WERI-Rb-1 (cell line): Measurements from ENCODE around the gene MAP3K7CL.

Experiments used
- DNase-seq: peaks from one replicate; pipeline ENCODE4 v3.0.0-alpha.2; 2020
- H3K27ac ChIP-seq: fragments of 250-450 bp; sonication (Bioruptor Pico); 2 replicates; pipeline ENCODE4 v1.5.1; 2020; ENCODE audit warnings: mild to moderate bottlenecking, moderate library complexity
- H3K27me3 ChIP-seq: fragments of 250-450 bp; sonication (Bioruptor Pico); 2 replicates; pipeline ENCODE4 v1.5.1; 2021; ENCODE audit warnings: mild to moderate bottlenecking, low read depth, moderate library complexity; ENCODE audit not compliant: insufficient read depth, severe bottlenecking
- H3K36me3 ChIP-seq: fragments of 250-450 bp; sonication (Bioruptor Pico); 2 replicates; pipeline ENCODE4 v1.5.1; 2020; ENCODE audit warnings: mild to moderate bottlenecking, moderate library complexity
- H3K4me3 ChIP-seq: 2 replicates; pipeline ENCODE4 v1.5.1; 2011; ENCODE audit warnings: low read depth, mild to moderate bottlenecking, control low read depth, low read length
- H3K9me3 ChIP-seq: fragments of 250-450 bp; sonication (Bioruptor Pico); 2 replicates; pipeline ENCODE4 v1.5.1; 2021; ENCODE audit warnings: mild to moderate bottlenecking, moderate library complexity; ENCODE audit not compliant: severe bottlenecking
- TF ChIP-seq, protein P1 (sequence below): IDR thresholded peaks from 2 replicates; pipeline ENCODE4 v1.5.1; 2011; ENCODE audit warnings: low read depth, mild to moderate bottlenecking, control low read depth, inconsistent platforms, low read length

The MAP3K7CL gene

DNA sequence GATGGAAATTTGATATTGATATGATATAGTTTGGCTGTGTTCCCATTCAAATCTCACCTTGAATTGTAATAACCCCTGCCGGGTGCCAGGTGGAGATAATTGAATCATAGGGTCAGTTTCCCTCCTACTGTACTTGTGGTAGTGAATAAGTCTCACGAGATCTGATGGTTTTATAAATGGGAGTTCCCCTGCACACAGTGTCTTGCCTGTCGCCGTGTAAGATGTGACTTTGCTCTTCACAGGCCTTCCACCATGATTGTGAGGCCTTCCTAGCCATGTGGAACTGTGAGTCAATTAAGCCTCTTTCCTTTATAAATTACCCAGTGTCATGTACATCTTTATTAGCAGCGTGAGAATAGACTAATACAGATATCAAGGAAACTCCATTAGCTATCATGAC is 74.6 kb downstream of the MAP3K7CL start:
- no peaks in the 10 kb centered on the region for H3K36me3 ChIP-seq
- H3K27ac ChIP-seq = no peak overlapping the region
- H3K27me3 ChIP-seq = no peaks in the 10 kb centered on the region
- DNase-seq = no peak
- peaks cover 10% of the 10 kb centered on the region for H3K9me3 ChIP-seq
- TF ChIP-seq, protein P1, sequence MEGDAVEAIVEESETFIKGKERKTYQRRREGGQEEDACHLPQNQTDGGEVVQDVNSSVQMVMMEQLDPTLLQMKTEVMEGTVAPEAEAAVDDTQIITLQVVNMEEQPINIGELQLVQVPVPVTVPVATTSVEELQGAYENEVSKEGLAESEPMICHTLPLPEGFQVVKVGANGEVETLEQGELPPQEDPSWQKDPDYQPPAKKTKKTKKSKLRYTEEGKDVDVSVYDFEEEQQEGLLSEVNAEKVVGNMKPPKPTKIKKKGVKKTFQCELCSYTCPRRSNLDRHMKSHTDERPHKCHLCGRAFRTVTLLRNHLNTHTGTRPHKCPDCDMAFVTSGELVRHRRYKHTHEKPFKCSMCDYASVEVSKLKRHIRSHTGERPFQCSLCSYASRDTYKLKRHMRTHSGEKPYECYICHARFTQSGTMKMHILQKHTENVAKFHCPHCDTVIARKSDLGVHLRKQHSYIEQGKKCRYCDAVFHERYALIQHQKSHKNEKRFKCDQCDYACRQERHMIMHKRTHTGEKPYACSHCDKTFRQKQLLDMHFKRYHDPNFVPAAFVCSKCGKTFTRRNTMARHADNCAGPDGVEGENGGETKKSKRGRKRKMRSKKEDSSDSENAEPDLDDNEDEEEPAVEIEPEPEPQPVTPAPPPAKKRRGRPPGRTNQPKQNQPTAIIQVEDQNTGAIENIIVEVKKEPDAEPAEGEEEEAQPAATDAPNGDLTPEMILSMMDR = no peak
- H3K4me3 ChIP-seq = no peak overlapping the region

DNA sequence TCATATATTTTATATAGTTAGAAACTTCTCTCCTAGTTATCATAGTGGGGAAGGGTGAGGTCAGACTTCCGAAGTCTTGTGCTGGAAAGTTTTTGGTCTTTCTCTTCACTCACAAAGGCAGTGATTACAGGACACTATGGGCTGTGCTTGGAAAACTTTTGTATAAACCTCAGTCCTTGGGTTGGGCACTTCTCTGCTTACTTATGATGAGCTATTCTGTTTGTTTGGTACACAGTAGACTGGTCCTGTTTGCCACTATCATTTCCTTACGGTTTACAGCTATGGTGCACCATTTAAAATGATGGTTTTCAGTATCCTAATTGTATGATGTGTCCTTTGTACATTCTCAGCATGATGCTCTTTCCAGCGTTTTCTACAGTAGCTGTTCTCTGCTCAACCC is 75.5 kb downstream of the MAP3K7CL start:
- DNase-seq = no peak
- H3K9me3 ChIP-seq = peaks cover 7% of the 10 kb centered on the region
- no peak overlapping the region for H3K27ac ChIP-seq
- no peaks in the 10 kb centered on the region for H3K27me3 ChIP-seq
- TF ChIP-seq, protein P1 = no peak
- H3K36me3 ChIP-seq = no peaks in the 10 kb centered on the region
- H3K4me3 ChIP-seq = no peak overlapping the region

DNA sequence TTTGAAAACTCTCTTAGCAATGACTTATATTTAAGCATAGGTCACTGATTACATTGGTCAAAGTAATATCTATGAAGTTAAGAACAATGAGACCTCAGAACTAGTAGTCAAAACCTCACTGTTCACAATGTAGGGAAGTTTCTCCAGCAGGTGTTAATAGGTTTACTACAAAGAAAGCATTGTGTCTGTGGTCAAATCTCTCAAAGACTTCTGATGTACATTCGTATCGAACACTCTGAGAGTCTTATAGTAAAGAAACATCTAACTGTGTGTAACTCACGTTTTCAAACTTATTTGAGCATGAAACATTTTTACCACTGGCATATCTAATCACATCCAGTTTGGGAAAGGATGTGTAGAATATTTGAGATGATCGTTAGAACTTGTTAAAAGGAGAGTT is 76.0 kb downstream of the MAP3K7CL start:
- Histone ChIP-seq H3K9me3 (peaks cover 3% of the 10 kb centered on the region), H3K27ac (no peak overlapping the region)

DNA sequence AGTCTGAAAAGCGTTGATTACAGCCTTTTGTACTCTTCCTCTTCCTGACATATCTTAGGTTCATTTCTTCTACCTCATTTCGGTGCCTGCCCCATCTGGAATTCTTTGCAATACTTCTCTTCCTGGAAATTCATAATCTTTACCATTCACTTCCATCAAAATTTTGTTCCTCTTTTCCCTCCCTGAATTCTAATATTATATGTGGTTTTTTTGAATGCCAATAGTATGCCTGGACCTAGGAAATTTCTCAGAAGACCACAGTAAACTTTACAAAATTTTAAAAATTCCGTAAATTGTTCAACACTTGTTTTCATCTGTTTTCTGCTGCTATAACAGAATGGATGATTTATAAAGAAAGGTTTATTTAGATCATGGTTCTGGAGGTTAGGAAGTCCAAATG is 76.8 kb downstream of the MAP3K7CL start:
- no peak overlapping the region for H3K27ac ChIP-seq
- no peak overlapping the region for H3K4me3 ChIP-seq
- TF ChIP-seq, protein P1 = no peak
- no peaks in the 10 kb centered on the region for H3K27me3 ChIP-seq
- H3K36me3 ChIP-seq = no peaks in the 10 kb centered on the region
- no peak for DNase-seq
- H3K9me3 ChIP-seq = no peaks in the 10 kb centered on the region

More for the DNA sequence above, 76.0 kb downstream of the MAP3K7CL start:
- TF ChIP-seq, protein P1 = no peak
- no peak overlapping the region for H3K4me3 ChIP-seq
- no peaks in the 10 kb centered on the region for H3K27me3 ChIP-seq
- no peak for DNase-seq
- H3K36me3 ChIP-seq = no peaks in the 10 kb centered on the region

DNA sequence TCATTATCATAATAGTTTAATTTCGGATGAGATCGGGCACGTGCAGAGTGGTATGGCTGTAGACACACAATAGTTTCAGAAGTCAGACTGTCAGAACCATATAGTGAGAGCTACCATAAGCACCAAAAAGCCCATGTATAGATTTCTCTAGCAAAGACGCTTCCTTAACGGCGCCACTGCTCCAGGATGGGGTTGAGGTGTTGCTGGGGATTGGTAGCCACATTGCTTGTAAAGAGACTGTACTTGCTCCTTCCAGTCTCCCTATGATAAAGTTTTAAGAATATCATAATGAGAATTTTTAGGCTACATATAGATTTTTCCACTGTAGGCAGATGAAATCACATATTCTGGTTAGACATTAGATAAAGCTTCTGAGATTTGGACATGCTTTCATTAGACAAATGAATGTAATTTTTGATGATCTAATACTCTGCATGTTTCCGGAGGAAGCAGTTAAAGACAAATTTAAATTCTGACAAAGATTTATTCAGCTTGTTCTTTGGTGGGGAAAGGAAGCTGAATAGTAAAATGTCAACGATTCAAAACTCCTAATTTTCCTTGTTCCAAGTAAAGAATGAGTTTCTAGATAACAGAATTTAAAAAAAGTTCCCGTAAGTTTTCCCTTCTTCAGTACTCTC is 77.7 kb downstream of the MAP3K7CL start:
- Histone ChIP-seq H3K27me3 (no peaks in the 10 kb centered on the region), H3K9me3 (no peaks in the 10 kb centered on the region), H3K36me3 (no peaks in the 10 kb centered on the region), H3K27ac (no peak overlapping the region), H3K4me3 (no peak overlapping the region)
- TF ChIP-seq, protein P1 = no peak
- no peak for DNase-seq

DNA sequence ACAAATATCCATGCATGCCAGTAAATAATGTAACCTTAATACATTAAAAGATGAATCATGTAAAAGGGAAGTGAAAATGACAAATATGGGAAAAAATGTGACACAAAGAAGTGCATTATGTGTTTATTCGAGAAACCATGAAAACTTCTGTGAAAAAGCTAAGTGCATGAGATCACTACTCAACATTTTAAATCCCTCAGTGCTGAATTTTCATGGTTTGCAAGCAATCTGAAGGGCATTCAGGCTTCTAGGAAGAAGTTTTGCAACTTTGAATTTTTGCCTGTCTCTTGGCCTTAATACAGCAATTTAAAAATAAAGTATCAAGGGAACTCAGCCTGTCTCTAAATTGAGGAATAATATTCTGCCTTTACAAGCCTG is 78.2 kb downstream of the MAP3K7CL start:
- TF ChIP-seq, protein P1 = no peak
- Histone ChIP-seq H3K27ac (no peak overlapping the region), H3K9me3 (no peaks in the 10 kb centered on the region), H3K36me3 (no peaks in the 10 kb centered on the region), H3K4me3 (no peak overlapping the region), H3K27me3 (no peaks in the 10 kb centered on the region)
- no peak for DNase-seq
